Activated gamma-delta T cell treated with Interleukin-2 at 50 U/mL for 16 hours (primary cell): Measurements from ENCODE around the gene BST1.
"Not testable (repeated sequence)": the region's sequence is repeated elsewhere in the genome, so short reads cannot be mapped to it uniquely, and the experiment has no call there.

ENCODE experiments used
- DNase-seq: peaks from one replicate; pipeline ENCODE4 v3.0.0-alpha.2; 2020

The BST1 gene

GRCh38 chr4:15753081-15753480 is 50.2 kb downstream of the BST1 start:
- no peak for DNase-seq

DNA sequence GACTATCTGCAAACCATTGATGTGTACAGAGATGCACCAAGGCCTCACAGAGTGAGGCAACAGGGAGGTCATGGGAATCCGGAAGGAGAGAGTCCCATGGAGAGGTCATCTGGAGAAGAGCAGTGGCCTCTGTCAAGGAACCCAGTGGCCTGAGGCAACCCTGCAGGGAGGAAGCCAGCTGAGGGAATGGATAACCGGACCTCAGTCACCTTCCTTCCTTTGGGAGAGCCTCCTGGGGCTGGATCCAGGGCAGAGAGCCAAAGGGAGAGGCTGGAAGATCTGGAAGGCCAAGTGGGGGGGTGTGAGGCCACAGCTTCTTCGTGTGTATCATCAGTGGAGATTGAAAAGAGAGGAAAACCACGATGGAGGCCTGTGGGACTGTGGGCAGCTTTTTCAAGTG is 50.9 kb downstream of the BST1 start:
- no peak for DNase-seq

- peak; percentile 47 for DNase-seq
Measured at GRCh38 chr4:15754323-15754722, 51.5 kb downstream of the BST1 start.

DNA sequence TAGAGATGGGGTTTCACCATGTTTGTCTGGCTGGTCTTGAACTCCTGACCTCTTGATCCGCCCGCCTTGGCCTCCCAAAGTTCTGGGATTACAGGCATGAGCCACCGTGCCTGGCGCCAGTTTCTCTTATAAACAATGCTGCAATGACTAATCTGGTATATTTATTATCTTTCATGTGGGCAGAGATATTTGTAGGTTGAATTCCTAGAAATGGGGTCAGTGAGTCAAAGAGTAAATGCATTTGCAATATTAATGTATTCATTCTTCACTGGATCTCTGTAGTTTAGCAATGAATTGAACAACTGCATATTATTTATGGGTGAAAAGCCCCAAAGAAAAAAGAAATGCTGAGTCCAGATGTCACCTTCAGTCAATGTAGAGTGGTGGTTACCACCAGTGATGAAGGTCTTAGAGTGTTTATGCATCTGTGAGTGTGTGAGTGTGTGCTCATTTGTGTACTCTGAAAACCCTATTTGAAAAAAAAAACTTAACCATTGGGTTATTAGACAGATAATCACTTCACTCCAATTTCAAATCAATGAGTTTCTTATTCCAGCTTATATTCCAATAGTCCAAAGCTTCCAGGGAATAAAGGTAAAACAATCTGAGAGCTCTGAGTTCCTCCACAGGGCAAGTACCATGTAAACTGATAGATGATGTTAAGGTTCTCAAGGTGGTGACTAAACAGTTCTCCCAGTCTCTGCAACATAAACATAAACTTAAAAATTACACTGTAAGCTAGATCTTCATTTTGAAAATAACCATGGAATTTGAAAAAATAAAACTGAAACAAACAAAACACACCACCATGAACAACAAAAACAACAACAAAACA is 52.7 kb downstream of the BST1 start:
- DNase-seq = no peak

- peak; percentile 66 for DNase-seq
Measured at GRCh38 chr4:15756361-15756861, 53.5 kb downstream of the BST1 start.

DNA sequence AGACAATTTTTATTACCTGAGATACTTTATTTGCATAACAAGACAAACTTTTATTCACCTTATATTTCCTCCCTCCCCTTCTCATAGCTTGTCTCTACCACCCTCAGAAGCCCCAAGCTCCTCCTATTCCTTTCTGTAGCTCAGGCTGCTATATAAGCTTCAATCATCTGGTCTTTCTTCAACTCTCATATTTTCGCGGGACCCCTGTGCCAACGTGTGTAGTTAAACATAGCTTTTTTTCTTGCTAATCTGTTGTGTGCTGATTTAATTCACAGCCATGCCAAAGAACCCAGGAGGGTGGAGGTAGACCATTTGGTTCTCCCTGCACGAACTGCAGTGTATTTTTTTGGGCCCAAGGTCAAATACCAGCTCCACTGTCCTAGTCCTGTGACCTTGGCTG is 54.2 kb downstream of the BST1 start:
- no peak for DNase-seq

DNA sequence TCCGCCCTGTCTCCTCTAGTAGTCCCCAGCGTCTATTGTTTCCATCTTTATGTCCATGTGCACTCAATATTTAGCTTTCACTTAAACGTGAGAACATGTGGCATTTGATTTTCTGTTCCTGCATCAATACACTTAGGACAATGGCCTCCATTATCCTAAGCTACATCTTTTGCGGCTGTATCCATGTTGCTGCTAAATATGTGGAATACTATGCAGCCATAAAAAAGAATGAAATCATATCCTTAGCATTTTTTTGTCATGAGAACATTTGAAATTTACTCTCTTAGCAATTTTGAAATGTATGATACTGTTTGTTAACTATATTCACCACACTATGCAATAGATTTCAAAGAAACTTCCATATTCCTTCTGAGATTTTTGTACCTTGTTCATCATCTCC is 55.4 kb downstream of the BST1 start:
- no peak for DNase-seq

- not testable (repeated sequence) for DNase-seq
Measured at GRCh38 chr4:15762460-15762859, 59.6 kb downstream of the BST1 start.

GRCh38 chr4:15765391-15765790 is 62.5 kb downstream of the BST1 start:
- DNase-seq = no peak

- DNase-seq = peak; percentile 29
Measured at GRCh38 chr4:15765910-15766697, 63.2 kb downstream of the BST1 start.

- no peak for DNase-seq
Measured at GRCh38 chr4:15766821-15767220, 64.0 kb downstream of the BST1 start.

- no peak for DNase-seq
Measured at GRCh38 chr4:15769202-15769601, 66.3 kb downstream of the BST1 start.

GRCh38 chr4:15771216-15772058 is 68.6 kb downstream of the BST1 start:
- DNase-seq = no peak

- DNase-seq = no peak
Measured at GRCh38 chr4:15774020-15774420, 71.2 kb downstream of the BST1 start.

DNA sequence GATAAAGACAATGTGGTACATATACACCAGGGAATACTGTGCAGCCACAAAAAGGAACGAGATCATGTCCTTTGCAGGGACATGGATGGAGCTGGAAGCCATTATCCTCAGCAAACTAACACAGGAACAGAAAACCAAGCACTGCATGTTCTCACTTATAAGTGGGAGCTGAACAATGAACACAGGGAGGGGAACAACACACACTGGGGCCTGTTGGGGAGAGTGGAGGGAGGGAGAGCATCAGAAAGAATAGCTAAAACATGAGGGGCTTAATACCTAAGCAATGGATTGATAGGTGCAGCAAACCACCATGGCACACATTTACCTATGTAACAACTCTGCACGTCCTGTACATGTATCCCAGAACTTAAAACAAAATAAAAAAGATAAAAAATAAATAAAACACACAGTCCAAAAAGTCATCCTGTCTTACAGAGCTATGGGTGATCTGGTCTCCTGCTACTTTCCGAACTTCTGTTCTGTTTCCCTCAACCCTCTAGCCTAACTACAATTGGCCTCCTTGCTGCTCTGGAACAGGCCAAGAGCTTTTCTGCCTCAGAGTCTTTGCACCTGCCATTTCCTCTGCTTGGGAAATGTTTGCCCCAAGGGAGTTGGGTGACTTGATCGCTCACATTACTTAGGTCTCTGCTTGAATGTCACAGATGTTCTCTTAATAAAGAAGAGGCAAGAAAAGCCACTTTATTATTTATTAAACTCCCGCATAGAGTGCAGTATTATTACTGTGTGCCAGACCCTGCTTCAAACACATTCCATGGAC is 74.2 kb downstream of the BST1 start:
- DNase-seq = no peak

GRCh38 chr4:15777697-15778288 is 74.9 kb downstream of the BST1 start:
- no peak for DNase-seq

DNA sequence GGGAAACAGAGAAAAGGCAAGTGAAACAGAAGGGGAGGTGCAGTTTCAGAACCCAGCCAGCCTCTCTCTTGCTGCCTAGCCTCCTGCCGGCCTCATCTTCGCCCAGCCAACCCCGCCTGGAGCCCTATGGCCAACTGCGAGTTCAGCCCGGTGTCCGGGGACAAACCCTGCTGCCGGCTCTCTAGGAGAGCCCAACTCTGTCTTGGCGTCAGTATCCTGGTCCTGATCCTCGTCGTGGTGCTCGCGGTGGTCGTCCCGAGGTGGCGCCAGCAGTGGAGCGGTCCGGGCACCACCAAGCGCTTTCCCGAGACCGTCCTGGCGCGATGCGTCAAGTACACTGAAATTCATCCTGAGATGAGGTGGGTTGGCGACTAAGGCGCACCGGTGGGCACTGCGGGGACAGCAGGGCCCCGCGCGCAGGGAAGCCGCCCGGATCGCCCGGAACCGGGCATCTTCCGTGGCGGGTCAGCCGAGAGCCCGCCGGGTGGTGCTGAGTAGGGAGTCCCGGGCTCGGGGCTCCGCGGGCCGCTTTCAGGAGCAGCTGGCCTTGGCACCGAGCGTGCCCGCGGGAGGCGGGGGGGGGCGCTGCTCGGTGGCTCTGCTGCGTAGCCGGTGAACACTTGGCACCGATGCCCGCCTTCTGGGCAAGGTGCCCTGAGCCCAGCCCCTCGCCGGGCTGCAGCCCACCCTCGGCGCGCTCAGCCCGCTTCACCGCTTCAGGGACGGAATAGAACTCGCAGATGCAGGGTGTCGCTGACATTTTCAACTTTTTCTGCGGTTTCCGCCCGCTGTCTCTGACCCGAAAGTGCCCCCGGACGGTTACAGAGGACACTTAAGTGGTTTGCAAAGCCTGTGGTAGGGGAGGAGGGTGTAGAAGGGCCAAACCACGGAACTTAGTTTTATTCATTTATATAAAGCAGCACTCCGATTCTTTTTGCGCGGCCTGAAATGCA is 75.7 kb downstream of the BST1 start, which contains the start of gene CD38:
TSS of gene CD38 (plus strand) at position 40 of the 953 bp plus-strand sequence. CDS start at position 127, 87 bp downstream.
- peak; percentile 31 for DNase-seq

GRCh38 chr4:15779306-15779705 is 76.4 kb downstream of the BST1 start:
- DNase-seq = no peak

DNA sequence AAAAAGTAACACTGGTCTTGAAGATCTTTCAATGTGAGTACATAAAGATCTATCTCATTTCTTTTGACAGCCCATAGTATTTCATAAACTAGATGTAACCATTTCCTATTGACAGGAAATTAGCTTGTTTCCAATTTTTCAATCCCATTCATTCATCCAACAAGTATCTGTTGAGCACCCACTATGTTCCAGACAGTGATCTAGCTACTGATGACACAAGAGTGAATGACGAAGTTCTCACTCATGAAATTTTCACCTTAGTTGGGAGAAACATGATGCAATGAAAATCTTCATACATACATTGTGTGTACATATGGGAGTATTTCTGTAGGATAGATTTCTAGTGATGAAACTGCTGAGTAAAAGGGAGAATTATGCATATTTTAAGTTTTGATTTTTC is 76.9 kb downstream of the BST1 start:
- no peak for DNase-seq

DNA sequence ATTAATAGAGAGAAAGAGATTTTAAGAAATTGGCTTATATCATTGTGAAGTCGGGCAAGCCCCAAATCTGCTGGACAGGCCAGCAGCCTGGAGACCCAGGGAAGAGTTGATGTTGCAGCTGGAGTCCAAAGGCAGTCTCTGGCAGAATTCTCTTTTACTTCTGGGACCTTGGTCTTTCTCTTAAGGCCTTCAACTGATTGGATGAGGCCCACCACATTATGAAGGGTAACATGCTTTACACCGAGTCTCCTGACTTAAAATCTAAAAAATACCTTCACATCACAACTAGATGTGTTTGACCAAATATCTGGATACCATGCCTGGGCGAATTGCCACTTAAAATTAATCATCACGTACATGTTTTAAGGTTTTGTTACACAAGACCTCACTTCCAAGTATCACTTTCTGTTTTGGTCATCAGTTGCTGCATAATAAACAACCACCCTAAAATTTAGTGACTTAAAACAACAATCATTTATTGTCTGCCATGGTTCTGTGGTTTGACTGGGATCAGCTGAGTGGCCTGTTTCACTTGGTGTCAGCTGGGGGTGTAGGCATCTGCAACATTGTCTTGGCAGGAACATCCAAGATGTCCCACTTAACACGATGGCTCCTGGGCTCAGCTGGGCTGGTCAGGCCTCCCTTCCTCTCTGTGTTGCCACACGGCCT is 78.7 kb downstream of the BST1 start:
- DNase-seq = no peak
